SW480 (cell line): ENCODE results near the gene STRAP.
A peak's percentile ranks its signal among the peaks of the same experiment; 100 is the strongest.

Experiments used
- DNase-seq: peaks from one replicate; pipeline ENCODE4 v3.0.0-alpha.2; 2016; ENCODE audit warnings: low spot score

The STRAP gene

GRCh38 chr12:15882118-15882971 is at the start of gene STRAP:
STRAP (plus strand) TSS chr12:15882387; CDS start chr12:15882708, 321 bp downstream.
- DNase-seq, result peak; percentile 98

- no peak for DNase-seq
These were observed 47.6 kb upstream of the STRAP start for GRCh38 chr12:15834575-15834974.

- no peak for DNase-seq
These were observed 44.9 kb upstream of the STRAP start for GRCh38 chr12:15837141-15837790.

- DNase-seq, result no peak
These were observed 43.1 kb upstream of the STRAP start for GRCh38 chr12:15839041-15839440.

- DNase-seq, result no peak
These were observed 42.5 kb upstream of the STRAP start for GRCh38 chr12:15839682-15840081.

- DNase-seq, result no peak
These were observed 40.1 kb upstream of the STRAP start for GRCh38 chr12:15842108-15842507.

- no peak for DNase-seq
These were observed 35.3 kb upstream of the STRAP start for GRCh38 chr12:15846887-15847286.

- DNase-seq, result no peak
These were observed 33.6 kb upstream of the STRAP start for GRCh38 chr12:15848606-15849005.

GRCh38 chr12:15851045-15851620 is 31.1 kb upstream of the STRAP start:
- DNase-seq, result no peak

- no peak for DNase-seq
These were observed 30.3 kb upstream of the STRAP start for GRCh38 chr12:15851919-15852318.

GRCh38 chr12:15852383-15852782 is 29.8 kb upstream of the STRAP start:
- DNase-seq, result peak; percentile 9

GRCh38 chr12:15853877-15854276 is 28.3 kb upstream of the STRAP start:
- no peak for DNase-seq

GRCh38 chr12:15854916-15855315 is 27.3 kb upstream of the STRAP start:
- DNase-seq, result no peak

GRCh38 chr12:15855646-15856045 is 26.5 kb upstream of the STRAP start:
- DNase-seq, result peak; percentile 20

GRCh38 chr12:15856097-15856982 is 25.8 kb upstream of the STRAP start:
- DNase-seq, result peak; percentile 71

- no peak for DNase-seq
These were observed 23.8 kb upstream of the STRAP start for GRCh38 chr12:15858353-15858752.

GRCh38 chr12:15859116-15859515 is 23.1 kb upstream of the STRAP start:
- DNase-seq, result no peak

GRCh38 chr12:15861404-15861803 is 20.8 kb upstream of the STRAP start:
- no peak for DNase-seq

- DNase-seq, result no peak
These were observed 19.3 kb upstream of the STRAP start for GRCh38 chr12:15862840-15863239.

GRCh38 chr12:15863372-15863771 is 18.8 kb upstream of the STRAP start:
- DNase-seq, result peak; percentile 43

GRCh38 chr12:15863984-15864383 is 18.2 kb upstream of the STRAP start:
- no peak for DNase-seq

- no peak for DNase-seq
These were observed 14.0 kb upstream of the STRAP start for GRCh38 chr12:15868186-15868585.
